GM12878 (cell line): ENCODE data around the gene SEMA6C. TPM values are rescaled to one million over a fixed set of nuclear protein-coding genes. Genes with fewer than 3 reads are reported as not detected.

Experiments used
- ATAC-seq: fragments of 200-7000 bp; cut with Tn5 transposase; 3 replicates; pipeline ENCODE4 v1.9.1; 2020; ENCODE audit warnings: mild to moderate bottlenecking, moderate library complexity
- BruUV-seq: library from RNA; stranded (reverse); fragments of 400-500 nt; replicated peaks from 2 replicates; lab custom pipeline; 2021; lab: Mats Ljungman, UMichigan
- CTCF ChIA-PET: fragments of 300-600 bp; sonication (Branson Sonifier 250); formaldehyde crosslinking; extraction: SDS; loops from one replicate; lab custom pipeline; 2021; ENCODE audit warnings: inconsistent platforms; lab: Yijun Ruan, JAX
- POLR2A ChIA-PET: fragments of 350-600 bp; formaldehyde crosslinking; extraction: SDS; loops from one replicate; lab custom pipeline; 2021; ENCODE audit warnings: inconsistent platforms; lab: Charles Lee
- RAD21 ChIA-PET: fragments of 300-600 bp; sonication (Branson Sonifier 250); formaldehyde crosslinking; loops from one replicate; lab custom pipeline; 2023; ENCODE audit warnings: antibody characterized with exemption; ENCODE audit not compliant: unreplicated experiment; lab: Charles Lee
- SMC1A ChIA-PET: fragments of 300-600 bp; sonication (Branson Sonifier 250); formaldehyde crosslinking; loops from one replicate; lab custom pipeline; 2023; ENCODE audit not compliant: unreplicated experiment, uncharacterized antibody; lab: Charles Lee
- DNase-seq: peaks from one replicate; pipeline ENCODE4 v3.0.0-alpha.2; 2011; ENCODE audit warnings: low read depth, low spot score
- FAIRE-seq: peaks from 3 replicates; lab custom pipeline; 2011; peaks lifted over from hg19 to GRCh38; lab: Jason Lieb, UNC
- H2AFZ ChIP-seq: 2 replicates; pipeline ENCODE4 v1.6.0; 2011; ENCODE audit warnings: low read depth, low read length, control low read depth; ENCODE audit not compliant: control insufficient read depth
- H3K27ac ChIP-seq: 2 replicates; pipeline ENCODE4 v1.5.1; 2011; ENCODE audit warnings: control low read depth; ENCODE audit not compliant: control insufficient read depth, insufficient read depth
- H3K27me3 ChIP-seq, 2 experiments: replicated peaks in 1 of 2; 2 replicates each; pipeline versions ENCODE4 v1.6.0 to v1.6.1; 2011; ENCODE audit warnings: low read length in 1 of 2; ENCODE audit not compliant: control insufficient read depth in 2 of 2, insufficient read depth in 2 of 2
- H3K36me3 ChIP-seq, 2 experiments: 2 replicates each; pipeline ENCODE4 v1.5.1; 2011; ENCODE audit warnings: low read length in 1 of 2; ENCODE audit not compliant: control insufficient read depth in 2 of 2, insufficient read depth in 2 of 2
- H3K4me1 ChIP-seq: 2 replicates; pipeline ENCODE4 v1.6.1; 2011; ENCODE audit warnings: mild to moderate bottlenecking, low read length, moderate library complexity, mixed read lengths; ENCODE audit not compliant: control insufficient read depth, insufficient read depth
- H3K4me2 ChIP-seq: 2 replicates; pipeline ENCODE4 v1.6.0; 2011; ENCODE audit warnings: control low read depth; ENCODE audit not compliant: control insufficient read depth, insufficient read depth
- H3K4me3 ChIP-seq: fragments of 200-600 bp; sonication (generic); 2 replicates; pipeline ENCODE4 v1.5.1; 2016
- H3K79me2 ChIP-seq: 2 replicates; pipeline ENCODE4 v1.6.0; 2011; ENCODE audit warnings: low read length; ENCODE audit not compliant: control insufficient read depth, insufficient read depth
- H3K9ac ChIP-seq: 2 replicates; pipeline ENCODE4 v1.8.0; 2011; ENCODE audit warnings: low read length, control low read depth, mixed read lengths; ENCODE audit not compliant: control insufficient read depth, insufficient read depth
- H3K9me3 ChIP-seq: replicated peaks from 3 replicates; pipeline ENCODE4 v1.5.1; 2011; ENCODE audit warnings: mild to moderate bottlenecking, low read length; ENCODE audit not compliant: control insufficient read depth, insufficient read depth
- H4K20me1 ChIP-seq: 2 replicates; pipeline ENCODE4 v1.6.0; 2011; ENCODE audit not compliant: control insufficient read depth, insufficient read depth
- BHLHE40 ChIP-seq, 2 experiments: fragments of 450-650 bp in 1 of 2; IDR thresholded peaks; 2 replicates each; pipeline ENCODE4 v1.6.1; 2011 to 2017; ENCODE audit warnings: low read depth in 2 of 2, borderline replicate concordance in 1 of 2, improper control_type of control experiment in 1 of 2, low read length in 1 of 2, mild to moderate bottlenecking in 1 of 2
- CBFB ChIP-seq: IDR thresholded peaks from 2 replicates; pipeline ENCODE4 v1.6.1; 2016; ENCODE audit warnings: antibody characterized with exemption, low read depth
- EGR1 ChIP-seq, 2 experiments: IDR thresholded peaks; 1 replicate in 1 of 2; 2 replicates in 1 of 2; pipeline ENCODE4 v1.6.1; 2011 to 2012; ENCODE audit warnings: low read depth in 2 of 2, low read length in 2 of 2, borderline replicate concordance in 1 of 2, mild to moderate bottlenecking in 1 of 2, moderate library complexity in 1 of 2
- KDM1A ChIP-seq: fragments of 200-600 bp; sonication (generic); IDR thresholded peaks from 2 replicates; pipeline ENCODE4 v1.6.1; 2016; ENCODE audit warnings: borderline replicate concordance
- KLF5 ChIP-seq: fragments of 450-650 bp; IDR thresholded peaks from 2 replicates; pipeline ENCODE4 v1.6.1; 2014; ENCODE audit warnings: mild to moderate bottlenecking; ENCODE audit not compliant: partially characterized antibody
- NR2F1 ChIP-seq: fragments of 450-650 bp; conservative IDR thresholded peaks from 2 replicates; pipeline ENCODE4 v1.6.1; 2017; ENCODE audit warnings: mild to moderate bottlenecking
- POLR2AphosphoS2 ChIP-seq: IDR thresholded peaks from 2 replicates; pipeline ENCODE4 v1.6.1; 2011; ENCODE audit warnings: low read depth, mild to moderate bottlenecking, low read length, improper control_type of control experiment, moderate library complexity
- SPI1 ChIP-seq: IDR thresholded peaks from 2 replicates; pipeline ENCODE4 v1.6.1; 2011; ENCODE audit warnings: low read depth, mild to moderate bottlenecking, low read length, moderate library complexity, borderline replicate concordance; ENCODE audit not compliant: insufficient read depth
- WRNIP1 ChIP-seq: IDR thresholded peaks from 2 replicates; pipeline ENCODE4 v1.6.1; 2011; ENCODE audit warnings: low read depth, low read length, improper control_type of control experiment, borderline replicate concordance
- ZSCAN29 ChIP-seq: fragments of 450-650 bp; IDR thresholded peaks from 2 replicates; pipeline ENCODE4 v1.6.1; 2017; ENCODE audit warnings: mild to moderate bottlenecking, moderate library complexity
- WGBS: methylation state at CpG from one replicate; pipeline ENCODE4 v1.1.6; 2016; ENCODE audit warnings: low lambda C conversion rate; ENCODE audit not compliant: insufficient replicate concordance, insufficient coverage; ENCODE audit errors: missing lambda C conversion rate; 5-methylcytosine and 5-hydroxymethylcytosine counted together
- in situ Hi-C: fragments of 300-500 bp; cut with MboI; formaldehyde crosslinking; loops from 9 replicates; pipeline ENCODE4 v1.14.3; 2018; ENCODE audit warnings: mixed read lengths
- intact Hi-C: fragments of 100-400 bp; cut with micrococcal nuclease; formaldehyde crosslinking; loops from one replicate; pipeline ENCODE4 v1.14.2; 2022; ENCODE audit not compliant: unreplicated experiment
- polyA plus RNA-seq, 11 experiments: library from polyadenylated mRNA; depleted of rRNA in 4 of 11; unstranded in 6 of 11; stranded (reverse) in 5 of 11; fragments of >200 nt; fragmentation: Nextera tagmentation in 4 of 11; fragmentation: Illumina TruSeq in 1 of 11; extraction: Ambion mirVana in 4 of 11; extraction: Trizol in 1 of 11; gene quantifications; 1 replicate in 1 of 11; 2 replicates in 10 of 11; pipeline versions ENCODE4 v1.2.1 to v1.2.3, GENCODE V29; 2011 to 2016; ENCODE audit warnings: inconsistent platforms in 2 of 11, missing spikeins in 2 of 11, low read depth in 1 of 11
- total RNA-seq, 4 experiments: library from RNA; depleted of rRNA in 3 of 4; stranded (reverse); fragments of >200 nt in 3 of 4; fragmentation: Illumina TruSeq in 1 of 4; extraction: Trizol in 1 of 4; gene quantifications; 2 replicates each; pipeline versions ENCODE4 v1.2.1 to v1.2.3, GENCODE V29; 2013 to 2021
- TF ChIP-seq, protein P1 (sequence below): fragments of 450-650 bp; conservative IDR thresholded peaks from 2 replicates; pipeline ENCODE4 v1.6.1; 2017; ENCODE audit warnings: mild to moderate bottlenecking, moderate library complexity
- TF ChIP-seq, protein P2 (sequence below): fragments of 450-650 bp; IDR thresholded peaks from 2 replicates; pipeline ENCODE4 v1.6.1; 2016; ENCODE audit warnings: mild to moderate bottlenecking, moderate library complexity, borderline replicate concordance
- TF ChIP-seq, protein P3 (sequence below): fragments of 450-650 bp; formaldehyde crosslinking; IDR thresholded peaks from 2 replicates; pipeline ENCODE4 v1.4.0; 2022; ENCODE audit warnings: mild to moderate bottlenecking, moderate library complexity

SEMA6C gene
- total and polyA plus RNA-seq, 10 of the 15 experiments (the other 5 are each of a cell fraction or from before 2014, with no cell fraction given), result 0.13 to 2.2 (median 0.29) TPM; not detected in 1

DNA sequence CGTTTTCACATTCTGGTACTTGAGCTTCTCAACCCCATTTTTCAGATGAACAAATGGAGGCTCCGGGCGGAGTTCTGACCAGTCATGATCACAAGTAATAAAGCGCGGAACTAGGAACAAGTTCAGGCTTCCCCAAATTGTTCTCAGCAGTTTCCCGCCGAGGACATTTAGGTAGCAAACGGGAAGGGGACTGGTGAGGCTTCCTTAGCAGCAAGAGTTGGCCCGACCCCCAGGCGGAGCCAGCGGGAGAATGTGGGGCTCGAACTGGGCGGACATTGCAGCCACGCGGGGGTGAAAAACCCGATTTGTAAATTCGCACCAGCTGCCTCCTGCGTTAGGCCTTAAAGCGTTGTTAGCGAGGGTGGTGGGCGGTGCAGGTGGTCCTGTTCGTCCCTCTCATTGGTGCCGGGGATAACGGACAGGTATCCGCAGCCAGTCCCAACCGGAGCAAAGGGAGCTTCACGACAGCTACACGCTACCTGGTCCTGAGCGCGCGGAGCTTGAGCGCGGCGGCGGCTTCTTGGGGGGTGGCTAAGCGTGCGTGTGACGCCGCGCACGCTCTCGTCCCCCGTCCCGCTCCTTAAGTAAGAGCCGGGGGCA lies 15.3 kb downstream of the SEMA6C start:
- H3K79me2 ChIP-seq, result no peaks in the 10 kb centered on the region
- RAD21 ChIA-PET, result interaction anchor here (1.1 kb wide), 1 partner anchor 31 kb away, joined by 3 read pairs; no protein-coding TSS in a partner anchor
- DNase-seq (peak; percentile 39), FAIRE-seq (no peak), ATAC-seq (peak; percentile 98)
- peaks cover 8% of the 10 kb centered on the region; the same call in 1 of the 2 replicates for H3K4me1 ChIP-seq
- no peaks in the 10 kb centered on the region for H3K27me3 ChIP-seq
- POLR2A ChIA-PET, result no interaction called here
- in situ Hi-C loops (no loop called here), intact Hi-C loops (no loop called here)
- H3K4me3 ChIP-seq, result peak overlapping the region; percentile 31; the same call in 1 of the 2 replicates
- SMC1A ChIA-PET, result interaction anchor here (0.5 to 1.3 kb wide), 2 partner anchors 59 to 346 kb away, joined by 3 read pairs; partner anchors contain the start of gene VPS72
- H3K9me3 ChIP-seq, result no peaks in the 10 kb centered on the region
- peak overlapping the region; percentile 14 for H3K4me2 ChIP-seq
- WGBS, result 22% methylated on average over 45 of the region's 45 CpGs
- 0 out of 2 replicates have a peak overlapping the region, but pooled peaks have one; percentile 15 for H3K27ac ChIP-seq
- H4K20me1 ChIP-seq, result no peaks in the 10 kb centered on the region
- H3K36me3 ChIP-seq, result no peaks in the 10 kb centered on the region
- no peak overlapping the region; the same call in 1 of the 2 replicates for H3K9ac ChIP-seq
- H2AFZ ChIP-seq, result peak overlapping the region; percentile 65
- BruUV-seq, result no TSS peak
- CTCF ChIA-PET, result interaction anchor here (0.9 to 3.3 kb wide), 2 partner anchors 25 to 32 kb away, joined by 3 to 8 read pairs; partner anchors contain the start of gene TNFAIP8L2
- TF ChIP-seq POLR2AphosphoS2 (no peak), WRNIP1 (no peak), EGR1 (IDR thresholded peaks at IDR 0.05; ENCODE audit: borderline replicate concordance in 1 of 2, low read depth in 2 of 2, low read length in 2 of 2) (peak in 1 of 2 experiments; percentile 51; a peak in 1 of 3 replicates), KLF5 (no peak), ZSCAN29 (peak; percentile 74; the same call in 1 of the 2 replicates), KDM1A (no peak), BHLHE40 (IDR thresholded peaks at IDR 0.05; ENCODE audit: borderline replicate concordance in 1 of 2, low read depth in 2 of 2, low read length in 1 of 2) (0 out of 4 replicates have a peak, but pooled peaks of 1 of the 2 experiments have one; percentile 34), NR2F1 (no peak), CBFB (no peak), SPI1 (no peak)
- TF ChIP-seq, protein P1, sequence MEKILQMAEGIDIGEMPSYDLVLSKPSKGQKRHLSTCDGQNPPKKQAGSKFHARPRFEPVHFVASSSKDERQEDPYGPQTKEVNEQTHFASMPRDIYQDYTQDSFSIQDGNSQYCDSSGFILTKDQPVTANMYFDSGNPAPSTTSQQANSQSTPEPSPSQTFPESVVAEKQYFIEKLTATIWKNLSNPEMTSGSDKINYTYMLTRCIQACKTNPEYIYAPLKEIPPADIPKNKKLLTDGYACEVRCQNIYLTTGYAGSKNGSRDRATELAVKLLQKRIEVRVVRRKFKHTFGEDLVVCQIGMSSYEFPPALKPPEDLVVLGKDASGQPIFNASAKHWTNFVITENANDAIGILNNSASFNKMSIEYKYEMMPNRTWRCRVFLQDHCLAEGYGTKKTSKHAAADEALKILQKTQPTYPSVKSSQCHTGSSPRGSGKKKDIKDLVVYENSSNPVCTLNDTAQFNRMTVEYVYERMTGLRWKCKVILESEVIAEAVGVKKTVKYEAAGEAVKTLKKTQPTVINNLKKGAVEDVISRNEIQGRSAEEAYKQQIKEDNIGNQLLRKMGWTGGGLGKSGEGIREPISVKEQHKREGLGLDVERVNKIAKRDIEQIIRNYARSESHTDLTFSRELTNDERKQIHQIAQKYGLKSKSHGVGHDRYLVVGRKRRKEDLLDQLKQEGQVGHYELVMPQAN, result no peak
- TF ChIP-seq, protein P2, sequence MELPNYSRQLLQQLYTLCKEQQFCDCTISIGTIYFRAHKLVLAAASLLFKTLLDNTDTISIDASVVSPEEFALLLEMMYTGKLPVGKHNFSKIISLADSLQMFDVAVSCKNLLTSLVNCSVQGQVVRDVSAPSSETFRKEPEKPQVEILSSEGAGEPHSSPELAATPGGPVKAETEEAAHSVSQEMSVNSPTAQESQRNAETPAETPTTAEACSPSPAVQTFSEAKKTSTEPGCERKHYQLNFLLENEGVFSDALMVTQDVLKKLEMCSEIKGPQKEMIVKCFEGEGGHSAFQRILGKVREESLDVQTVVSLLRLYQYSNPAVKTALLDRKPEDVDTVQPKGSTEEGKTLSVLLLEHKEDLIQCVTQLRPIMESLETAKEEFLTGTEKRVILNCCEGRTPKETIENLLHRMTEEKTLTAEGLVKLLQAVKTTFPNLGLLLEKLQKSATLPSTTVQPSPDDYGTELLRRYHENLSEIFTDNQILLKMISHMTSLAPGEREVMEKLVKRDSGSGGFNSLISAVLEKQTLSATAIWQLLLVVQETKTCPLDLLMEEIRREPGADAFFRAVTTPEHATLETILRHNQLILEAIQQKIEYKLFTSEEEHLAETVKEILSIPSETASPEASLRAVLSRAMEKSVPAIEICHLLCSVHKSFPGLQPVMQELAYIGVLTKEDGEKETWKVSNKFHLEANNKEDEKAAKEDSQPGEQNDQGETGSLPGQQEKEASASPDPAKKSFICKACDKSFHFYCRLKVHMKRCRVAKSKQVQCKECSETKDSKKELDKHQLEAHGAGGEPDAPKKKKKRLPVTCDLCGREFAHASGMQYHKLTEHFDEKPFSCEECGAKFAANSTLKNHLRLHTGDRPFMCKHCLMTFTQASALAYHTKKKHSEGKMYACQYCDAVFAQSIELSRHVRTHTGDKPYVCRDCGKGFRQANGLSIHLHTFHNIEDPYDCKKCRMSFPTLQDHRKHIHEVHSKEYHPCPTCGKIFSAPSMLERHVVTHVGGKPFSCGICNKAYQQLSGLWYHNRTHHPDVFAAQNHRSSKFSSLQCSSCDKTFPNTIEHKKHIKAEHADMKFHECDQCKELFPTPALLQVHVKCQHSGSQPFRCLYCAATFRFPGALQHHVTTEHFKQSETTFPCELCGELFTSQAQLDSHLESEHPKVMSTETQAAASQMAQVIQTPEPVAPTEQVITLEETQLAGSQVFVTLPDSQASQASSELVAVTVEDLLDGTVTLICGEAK, result no peak
- TF ChIP-seq, protein P3, sequence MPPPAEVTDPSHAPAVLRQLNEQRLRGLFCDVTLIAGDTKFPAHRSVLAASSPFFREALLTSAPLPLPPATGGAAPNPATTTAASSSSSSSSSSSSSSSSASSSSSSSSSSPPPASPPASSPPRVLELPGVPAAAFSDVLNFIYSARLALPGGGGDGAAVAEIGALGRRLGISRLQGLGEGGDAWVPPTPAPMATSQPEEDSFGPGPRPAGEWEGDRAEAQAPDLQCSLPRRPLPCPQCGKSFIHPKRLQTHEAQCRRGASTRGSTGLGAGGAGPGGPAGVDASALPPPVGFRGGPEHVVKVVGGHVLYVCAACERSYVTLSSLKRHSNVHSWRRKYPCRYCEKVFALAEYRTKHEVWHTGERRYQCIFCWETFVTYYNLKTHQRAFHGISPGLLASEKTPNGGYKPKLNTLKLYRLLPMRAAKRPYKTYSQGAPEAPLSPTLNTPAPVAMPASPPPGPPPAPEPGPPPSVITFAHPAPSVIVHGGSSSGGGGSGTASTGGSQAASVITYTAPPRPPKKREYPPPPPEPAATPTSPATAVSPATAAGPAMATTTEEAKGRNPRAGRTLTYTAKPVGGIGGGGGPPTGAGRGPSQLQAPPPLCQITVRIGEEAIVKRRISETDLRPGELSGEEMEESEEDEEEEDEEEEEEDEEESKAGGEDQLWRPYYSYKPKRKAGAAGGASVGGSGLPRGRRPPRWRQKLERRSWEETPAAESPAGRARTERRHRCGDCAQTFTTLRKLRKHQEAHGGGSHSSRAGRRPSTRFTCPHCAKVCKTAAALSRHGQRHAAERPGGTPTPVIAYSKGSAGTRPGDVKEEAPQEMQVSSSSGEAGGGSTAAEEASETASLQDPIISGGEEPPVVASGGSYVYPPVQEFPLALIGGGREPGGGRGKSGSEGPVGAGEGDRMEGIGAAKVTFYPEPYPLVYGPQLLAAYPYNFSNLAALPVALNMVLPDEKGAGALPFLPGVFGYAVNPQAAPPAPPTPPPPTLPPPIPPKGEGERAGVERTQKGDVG (CRISPR knock-in tag), result no peak
